Brain microvascular endothelial cell (primary cell): ENCODE measurements around the gene GPR37L1.
"Not testable (repeated sequence)": the region's sequence is repeated elsewhere in the genome, so short reads cannot be mapped to it uniquely, and the experiment has no call there.

Source experiments
- DNase-seq: peaks from one replicate; pipeline ENCODE4 v3.0.0-alpha.2; 2020
- H3K27ac ChIP-seq: fragments of 250-450 bp; sonication (Bioruptor Pico); 2 replicates; pipeline ENCODE4 v1.5.1; 2020; ENCODE audit warnings: mild to moderate bottlenecking, moderate library complexity
- H3K27me3 ChIP-seq: fragments of 250-450 bp; sonication (Bioruptor Pico); replicated peaks from 2 replicates; pipeline ENCODE4 v1.5.1; 2020; ENCODE audit warnings: mild to moderate bottlenecking
- H3K36me3 ChIP-seq: fragments of 250-450 bp; sonication (Bioruptor Pico); replicated peaks from 2 replicates; pipeline ENCODE4 v1.5.1; 2020; ENCODE audit warnings: mild to moderate bottlenecking
- H3K4me3 ChIP-seq: 2 replicates; pipeline ENCODE4 v1.5.1; 2011; ENCODE audit warnings: low read depth, mild to moderate bottlenecking, control low read depth, low read length, moderate library complexity
- in situ Hi-C: cut with HindIII; loops from 2 replicates; pipeline ENCODE4 v1.10.0; 2017; ENCODE audit warnings: low sequenced_read_pairs, low pct_ligation_motif_present
- TF ChIP-seq, protein P1 (sequence below): IDR thresholded peaks from 2 replicates; pipeline ENCODE4 v1.5.1; 2011; ENCODE audit warnings: low read depth, mild to moderate bottlenecking, moderate library complexity, low read length, control low read depth, inconsistent platforms; ENCODE audit errors: missing control alignments

The GPR37L1 gene

DNA sequence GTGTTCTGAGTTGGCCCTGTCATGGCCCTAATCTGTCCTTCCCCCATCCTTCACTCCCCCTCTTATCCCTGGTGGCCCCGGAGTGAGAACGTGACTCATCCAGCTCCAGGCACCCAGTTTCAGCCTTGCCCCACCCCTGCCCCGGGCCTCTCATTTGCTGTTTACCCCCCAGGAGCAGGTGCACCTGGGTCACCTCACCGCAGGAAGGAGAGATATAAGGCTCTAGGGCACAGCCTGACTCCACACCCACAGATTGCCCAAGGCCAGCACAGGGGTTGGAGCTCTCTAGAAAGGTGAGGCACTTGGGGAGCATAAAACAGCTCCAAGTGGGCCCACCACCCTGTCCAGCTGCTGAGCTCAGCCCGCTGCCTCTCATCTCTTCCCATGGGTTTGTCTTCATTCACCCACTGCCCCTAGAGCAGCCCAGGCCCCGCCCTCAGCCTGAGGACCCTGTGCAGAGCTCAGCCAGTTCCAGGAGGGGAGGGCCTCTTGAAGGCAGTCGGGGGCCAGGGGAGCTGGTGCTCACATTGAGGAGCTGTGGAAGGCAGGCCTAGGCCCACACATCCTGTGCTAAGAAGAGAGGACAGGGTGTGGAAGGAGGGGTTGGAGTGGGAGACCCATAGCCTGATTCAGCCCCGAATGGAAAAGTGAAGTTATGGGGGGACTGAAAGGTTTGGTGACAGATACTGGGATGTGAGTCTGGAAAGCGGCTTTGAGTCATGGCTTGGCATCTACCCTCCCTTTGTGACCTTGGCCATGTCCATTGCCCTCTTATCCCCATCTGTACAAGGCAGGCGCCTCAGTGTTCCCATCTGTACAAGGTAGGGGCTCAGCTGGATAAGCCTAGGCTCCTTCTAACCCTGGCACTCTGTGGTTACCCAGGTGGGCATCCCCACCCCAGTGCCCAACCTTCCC lies 16.1 kb upstream of the GPR37L1 start:
- Histone ChIP-seq H3K27me3 (no peaks in the 10 kb centered on the region), H3K4me3 (no peak overlapping the region), H3K27ac (no peak overlapping the region), H3K36me3 (no peaks in the 10 kb centered on the region)
- TF ChIP-seq, protein P1, sequence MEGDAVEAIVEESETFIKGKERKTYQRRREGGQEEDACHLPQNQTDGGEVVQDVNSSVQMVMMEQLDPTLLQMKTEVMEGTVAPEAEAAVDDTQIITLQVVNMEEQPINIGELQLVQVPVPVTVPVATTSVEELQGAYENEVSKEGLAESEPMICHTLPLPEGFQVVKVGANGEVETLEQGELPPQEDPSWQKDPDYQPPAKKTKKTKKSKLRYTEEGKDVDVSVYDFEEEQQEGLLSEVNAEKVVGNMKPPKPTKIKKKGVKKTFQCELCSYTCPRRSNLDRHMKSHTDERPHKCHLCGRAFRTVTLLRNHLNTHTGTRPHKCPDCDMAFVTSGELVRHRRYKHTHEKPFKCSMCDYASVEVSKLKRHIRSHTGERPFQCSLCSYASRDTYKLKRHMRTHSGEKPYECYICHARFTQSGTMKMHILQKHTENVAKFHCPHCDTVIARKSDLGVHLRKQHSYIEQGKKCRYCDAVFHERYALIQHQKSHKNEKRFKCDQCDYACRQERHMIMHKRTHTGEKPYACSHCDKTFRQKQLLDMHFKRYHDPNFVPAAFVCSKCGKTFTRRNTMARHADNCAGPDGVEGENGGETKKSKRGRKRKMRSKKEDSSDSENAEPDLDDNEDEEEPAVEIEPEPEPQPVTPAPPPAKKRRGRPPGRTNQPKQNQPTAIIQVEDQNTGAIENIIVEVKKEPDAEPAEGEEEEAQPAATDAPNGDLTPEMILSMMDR = no peak
- no peak for DNase-seq
- in situ Hi-C loops = no loop called here

DNA sequence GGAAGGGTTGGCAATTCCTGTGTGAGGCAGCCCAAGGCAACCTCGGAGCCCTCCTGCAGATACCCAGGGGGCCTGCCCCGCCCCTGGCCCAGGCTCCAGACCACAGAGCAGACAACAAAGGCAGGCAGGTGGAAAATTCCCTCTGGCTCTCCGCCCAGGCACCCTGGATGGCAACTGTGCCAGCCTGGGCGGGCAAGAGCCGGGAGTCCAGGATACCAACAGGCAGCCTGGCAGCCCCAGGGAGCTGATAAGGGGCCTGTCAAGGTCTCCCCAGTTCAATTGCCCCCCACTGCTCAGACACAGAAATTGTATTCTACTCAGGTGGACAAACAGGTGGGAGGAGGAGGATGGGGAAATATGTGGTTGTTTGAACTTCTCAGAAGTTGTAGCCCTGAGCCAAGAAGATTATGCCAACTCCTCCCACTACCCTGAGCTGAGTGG lies 15.4 kb upstream of the GPR37L1 start:
- in situ Hi-C loops = no loop called here
- no peak overlapping the region for H3K27ac ChIP-seq
- H3K27me3 ChIP-seq = no peaks in the 10 kb centered on the region
- no peaks in the 10 kb centered on the region for H3K36me3 ChIP-seq
- TF ChIP-seq, protein P1 = no peak
- no peak overlapping the region for H3K4me3 ChIP-seq
- DNase-seq = no peak

DNA sequence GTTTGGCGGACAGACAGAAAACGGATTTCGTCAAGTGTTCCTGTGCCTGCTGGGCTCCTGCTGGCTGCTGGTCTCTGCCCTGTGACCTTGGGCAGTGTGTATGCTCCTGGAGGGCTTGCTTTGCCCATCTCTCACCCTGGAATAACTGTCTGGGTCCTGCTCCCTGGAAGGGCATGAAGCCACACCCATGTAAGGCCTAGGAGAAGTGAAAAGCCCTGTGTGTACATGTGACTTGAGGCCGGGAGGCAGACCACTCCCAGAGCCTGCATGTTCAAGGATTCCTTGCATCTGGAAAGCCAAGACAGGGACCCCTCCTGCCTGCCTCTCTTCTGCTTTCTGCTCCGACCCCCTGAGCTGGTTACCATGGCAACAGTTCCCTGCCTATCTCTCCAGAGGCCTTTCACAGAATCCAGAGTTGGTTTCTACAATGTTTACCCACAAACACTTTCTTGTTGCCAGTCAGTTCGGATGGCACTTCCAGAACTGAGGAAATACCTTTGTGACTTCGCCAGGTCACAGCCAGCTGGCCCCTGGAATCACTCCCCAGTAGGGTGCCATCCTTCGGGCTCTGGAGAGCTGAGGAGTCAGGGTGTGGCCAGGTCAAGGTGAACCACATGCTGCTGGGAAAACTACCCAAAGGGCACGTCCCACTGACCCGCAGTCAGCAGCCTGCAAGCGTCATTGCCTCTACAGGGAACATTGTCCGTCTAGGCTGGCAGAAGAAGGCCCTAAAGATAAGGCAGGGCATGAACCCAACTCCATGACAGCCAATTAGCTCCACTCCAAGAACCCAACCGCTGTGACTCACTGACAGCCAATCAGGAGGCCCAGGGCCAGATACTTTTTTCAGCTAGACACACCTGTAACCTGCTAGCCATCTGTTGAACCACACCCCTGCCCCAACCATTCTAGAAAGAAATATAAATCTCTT lies 14.7 kb upstream of the GPR37L1 start:
- in situ Hi-C loops = no loop called here
- no peaks in the 10 kb centered on the region for H3K36me3 ChIP-seq
- no peak for DNase-seq
- H3K27me3 ChIP-seq = no peaks in the 10 kb centered on the region
- TF ChIP-seq, protein P1 = no peak
- no peak overlapping the region for H3K4me3 ChIP-seq
- no peak overlapping the region for H3K27ac ChIP-seq

DNA sequence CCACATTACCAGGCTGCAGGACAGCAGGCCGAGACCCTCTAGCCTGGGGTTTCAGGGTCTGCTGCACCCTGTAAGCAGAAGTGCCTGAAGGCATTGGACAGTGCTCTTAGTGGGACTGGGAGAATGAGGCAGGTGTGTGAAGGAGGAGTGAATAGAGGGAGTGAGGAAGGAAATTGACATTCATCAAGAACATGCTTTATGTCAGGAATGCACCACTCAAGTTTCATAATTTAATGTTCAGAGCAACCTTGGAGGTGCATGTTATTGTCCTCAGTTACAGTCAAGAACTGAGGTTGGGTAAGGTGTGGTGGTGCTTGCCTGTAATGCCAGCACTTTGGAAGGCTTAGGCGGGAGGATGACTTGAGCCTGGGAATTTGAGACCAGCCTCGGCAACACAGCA lies 11.7 kb upstream of the GPR37L1 start:
- no peak for DNase-seq
- Histone ChIP-seq H3K36me3 (no peaks in the 10 kb centered on the region), H3K27ac (no peak overlapping the region), H3K4me3 (no peak overlapping the region), H3K27me3 (no peaks in the 10 kb centered on the region)
- in situ Hi-C loops = no loop called here
- TF ChIP-seq, protein P1 = no peak

DNA sequence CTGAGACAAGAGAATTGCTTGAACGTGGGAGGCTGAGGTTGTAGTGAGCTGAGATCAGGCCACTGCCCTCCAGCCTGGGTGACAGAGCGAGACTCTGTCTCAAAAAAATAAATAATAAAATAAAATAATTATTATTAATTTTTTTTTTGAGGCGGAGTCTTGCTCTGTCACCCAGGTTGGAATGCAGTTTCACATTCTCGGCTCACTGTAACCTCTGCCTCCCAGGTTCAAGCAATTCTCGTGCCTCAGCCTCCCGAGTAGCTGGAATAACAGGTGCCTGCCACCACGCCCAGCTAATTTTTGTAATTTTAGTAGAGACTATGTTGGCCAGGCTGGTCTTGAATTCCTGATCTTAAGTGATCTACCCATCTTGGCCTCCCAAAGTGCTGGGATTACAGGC lies 11.1 kb upstream of the GPR37L1 start:
- H3K4me3 ChIP-seq, in situ Hi-C loops, H3K36me3 ChIP-seq, H3K27me3 ChIP-seq, H3K27ac ChIP-seq, DNase-seq: not testable (repeated sequence)
